Suprapubic skin (tissue), 4 donors: ENCODE data around the gene MATCAP1.

ENCODE experiments used
- CTCF ChIP-seq, 2 donors: fragments of 200-600 bp in 1 of 2; fragments of 450-650 bp in 1 of 2; sonication (generic) in 1 of 2; IDR thresholded peaks; one replicate each; pipeline ENCODE4 v1.5.1; 2016 to 2019; ENCODE audit warnings: antibody characterized with exemption in 2 of 2, mild to moderate bottlenecking in 1 of 2, moderate library complexity in 1 of 2
- EP300 ChIP-seq: sonication (generic); formaldehyde crosslinking; IDR thresholded peaks from one replicate; pipeline ENCODE4 v1.6.1; 2017; ENCODE audit warnings: antibody characterized with exemption
- POLR2A ChIP-seq, 2 donors: fragments of 450-650 bp; IDR thresholded peaks; one replicate each; pipeline ENCODE4 v1.6.1; 2017; ENCODE audit warnings: antibody characterized with exemption in 2 of 2, mild to moderate bottlenecking in 2 of 2, moderate library complexity in 2 of 2
- POLR2AphosphoS5 ChIP-seq, 3 donors: sonication (generic); formaldehyde crosslinking; IDR thresholded peaks; one replicate each; pipeline ENCODE4 v1.6.1; 2017; ENCODE audit warnings: antibody characterized with exemption in 3 of 3

DNA sequence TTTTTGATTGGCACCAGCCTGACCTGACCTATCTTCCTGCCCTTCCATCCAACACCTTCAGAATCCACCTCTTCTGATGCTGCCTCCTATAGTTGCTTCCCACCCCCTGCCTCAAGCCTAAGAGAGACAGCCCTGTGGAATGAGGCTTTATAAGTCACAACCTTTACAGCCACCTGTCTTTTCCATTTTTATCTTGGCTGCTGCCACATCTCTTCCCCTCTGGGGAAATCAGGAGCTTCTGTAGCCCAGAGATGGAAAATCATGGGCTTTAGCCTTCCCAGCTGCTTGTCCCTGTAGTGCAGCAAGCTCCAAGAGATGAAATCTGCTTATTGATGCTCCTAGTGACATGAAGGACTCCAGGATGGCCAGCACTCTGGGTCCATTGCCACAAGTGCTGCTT is 55.3 kb downstream of the MATCAP1 start:
- TF ChIP-seq CTCF (IDR thresholded peaks at IDR 0.05): no peak
- TF ChIP-seq EP300: no peak
- no peak for TF ChIP-seq POLR2A (IDR thresholded peaks at IDR 0.05)
- no peak for TF ChIP-seq POLR2AphosphoS5 (IDR thresholded peaks at IDR 0.05)
